PFSK-1 (cell line): ENCODE measurements around the gene ZNF319.

Experiments
- REST ChIP-seq, 2 experiments: IDR thresholded peaks; 2 replicates each; pipeline versions ENCODE4 v1.6.1 to v1.8.0; 2011 to 2012; ENCODE audit warnings: low read depth in 2 of 2, low read length in 2 of 2, control low read depth in 1 of 2, inconsistent platforms in 1 of 2, mild to moderate bottlenecking in 1 of 2, moderate library complexity in 1 of 2; ENCODE audit not compliant: insufficient read depth in 1 of 2
- SIN3A ChIP-seq: IDR thresholded peaks from 2 replicates; pipeline ENCODE4 v1.6.1; 2012; ENCODE audit warnings: mild to moderate bottlenecking, low read length, moderate library complexity, borderline replicate concordance; ENCODE audit not compliant: insufficient read depth
- TAF1 ChIP-seq: IDR thresholded peaks from 2 replicates; pipeline ENCODE4 v1.6.1; 2012; ENCODE audit warnings: low read length, control low read depth, borderline replicate concordance; ENCODE audit not compliant: insufficient read depth

GRCh38 chr16:58029410-58029809 is 28.9 kb upstream of the ZNF319 start:
- TF ChIP-seq SIN3A (no peak), REST (IDR thresholded peaks at IDR 0.05; ENCODE audit: insufficient read depth in 1 of 2, low read depth in 2 of 2, low read length in 2 of 2) (no peak), TAF1 (no peak)
